Dermis microvascular lymphatic vessel endothelial cell (primary cell): ENCODE results near the gene SLC1A5. TPM values are rescaled to one million over a fixed set of nuclear protein-coding genes. Genes with fewer than 3 reads are reported as not detected.
"Not testable (repeated sequence)": the region's sequence is repeated elsewhere in the genome, so short reads cannot be mapped to it uniquely, and the experiment has no call there.

Experiments used
- DNase-seq, 2 donors: peaks; one replicate each; pipeline versions ENCODE4 v3.0.0 to v3.0.0-alpha.2; 2010; ENCODE audit warnings: low read depth in 2 of 2
- total RNA-seq: library from RNA; depleted of rRNA; stranded (reverse); fragments of >200 nt; gene quantifications from 2 replicates; pipeline ENCODE4 v1.2.1, GENCODE V29; 2014

Gene SLC1A5
- 25.3 and 25.8 TPM in 2 replicates for total RNA-seq

DNA sequence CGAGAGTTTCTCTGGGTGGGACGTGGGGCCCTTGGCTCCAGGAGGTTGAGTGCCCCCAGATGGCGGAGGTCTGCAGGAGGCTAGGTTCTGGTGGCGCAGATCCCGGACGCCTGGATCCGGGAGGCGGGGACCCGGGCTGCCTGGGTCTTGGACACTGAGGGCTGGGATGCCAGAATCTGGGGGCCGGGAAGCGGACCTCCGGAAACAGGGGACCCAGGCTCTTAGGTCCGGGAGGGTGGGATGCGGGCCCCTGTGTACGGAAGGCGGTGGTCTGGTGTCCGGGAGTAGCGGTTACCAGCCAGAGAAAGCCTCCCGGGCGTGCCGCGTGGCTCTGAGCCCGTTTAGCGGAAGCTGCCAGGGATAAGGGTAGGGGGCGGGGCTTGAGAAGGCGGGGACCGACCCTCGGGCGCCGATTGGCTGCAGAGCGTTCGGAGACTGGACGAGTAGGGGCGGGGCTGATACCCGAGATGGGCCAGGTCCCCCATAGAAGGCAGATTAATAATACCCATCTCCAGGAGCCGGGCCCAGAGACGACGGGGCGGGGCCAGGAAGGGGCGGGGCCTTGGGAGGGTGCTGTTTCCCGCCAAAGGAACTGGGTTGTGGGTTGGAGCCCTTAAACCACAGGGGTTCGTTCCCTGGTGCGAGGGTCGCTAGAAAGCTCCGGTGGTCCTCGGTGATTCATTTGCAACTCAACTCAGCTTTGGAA is at the start of gene SLC1A5:
TSS of gene SLC1A5 (minus strand) at position 333 of the 706 bp plus-strand sequence. CDS start 629 bp downstream, outside the sequence.
- DNase-seq, result peak; percentile 80 to 96

DNA sequence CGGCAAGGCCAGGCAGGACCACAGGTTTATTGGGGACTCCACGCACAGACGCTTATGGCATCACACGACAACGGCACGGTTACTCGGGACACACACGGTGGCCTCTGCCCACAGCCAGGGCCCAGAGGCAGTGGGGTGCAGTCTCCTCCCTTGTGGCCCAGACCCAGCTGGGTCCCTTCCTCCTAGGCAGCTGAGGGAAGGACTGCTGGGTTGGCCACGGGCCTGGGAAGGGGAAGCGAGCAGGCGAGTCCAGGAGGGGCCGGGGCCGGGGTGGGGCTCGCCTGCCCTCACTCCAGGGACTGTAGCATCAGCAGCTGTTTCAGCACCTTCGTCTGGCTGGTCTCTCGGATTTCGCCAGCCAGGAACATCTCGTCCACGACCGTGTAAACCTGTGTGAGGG is 49.8 kb upstream of the SLC1A5 start:
- DNase-seq, result no peak

DNA sequence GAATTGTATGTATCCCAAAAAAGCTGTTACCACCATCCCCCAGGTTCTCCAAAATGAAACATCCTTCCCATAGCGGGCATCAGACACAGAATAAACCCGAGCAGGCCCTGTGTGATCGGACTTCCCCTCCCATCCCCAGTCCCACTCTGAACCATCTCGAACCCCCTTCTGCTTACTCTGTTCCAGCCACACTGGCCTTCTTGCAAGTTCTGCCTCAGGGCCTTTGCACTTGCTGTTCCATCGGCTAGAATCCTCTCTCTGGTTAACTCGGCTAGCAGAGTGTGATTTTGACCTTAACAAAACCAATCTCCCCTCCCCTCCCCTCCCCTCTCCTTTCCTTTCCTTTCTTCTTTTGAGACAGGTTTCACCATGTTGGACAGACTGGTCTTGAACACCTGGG is 46.6 kb upstream of the SLC1A5 start:
- DNase-seq, result no peak

DNA sequence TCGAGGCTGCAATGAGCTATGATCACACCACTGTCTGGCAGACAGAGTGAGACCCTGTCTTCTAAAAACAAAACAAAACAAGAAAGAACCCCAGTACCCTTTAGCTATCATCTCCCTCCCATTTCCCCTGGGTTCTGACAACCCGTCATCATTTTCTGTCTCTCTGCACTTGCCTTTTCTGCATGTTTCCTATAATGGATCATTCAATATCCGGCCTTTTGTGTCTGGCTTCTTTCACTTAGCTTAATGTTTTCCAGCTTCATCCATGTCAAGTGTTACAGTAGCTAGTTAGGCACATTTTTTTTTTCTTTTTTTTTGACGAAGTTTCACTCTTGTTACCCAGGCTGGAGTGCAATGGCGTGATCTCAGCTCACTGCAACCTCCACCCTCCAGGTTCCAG is 45.7 kb upstream of the SLC1A5 start:
- no peak for DNase-seq

DNA sequence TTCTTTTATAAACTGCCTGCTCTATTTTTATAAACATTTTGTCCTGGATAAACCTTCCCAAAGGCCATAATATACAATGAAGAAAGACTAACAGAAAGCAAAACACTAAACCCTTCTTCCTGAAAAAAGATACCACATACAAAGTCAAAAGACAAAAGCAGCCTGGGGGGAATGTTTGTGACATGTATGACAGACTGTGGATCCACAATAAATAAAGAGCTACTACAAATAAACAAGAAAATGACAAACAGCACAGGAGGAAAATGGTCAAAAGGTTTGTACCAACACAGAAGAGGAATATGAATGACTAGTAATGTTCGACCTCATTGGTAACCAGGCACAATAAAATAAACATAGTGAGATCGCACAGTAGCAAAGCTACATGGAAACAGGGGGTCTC is 42.5 kb upstream of the SLC1A5 start:
- DNase-seq, result no peak

DNA sequence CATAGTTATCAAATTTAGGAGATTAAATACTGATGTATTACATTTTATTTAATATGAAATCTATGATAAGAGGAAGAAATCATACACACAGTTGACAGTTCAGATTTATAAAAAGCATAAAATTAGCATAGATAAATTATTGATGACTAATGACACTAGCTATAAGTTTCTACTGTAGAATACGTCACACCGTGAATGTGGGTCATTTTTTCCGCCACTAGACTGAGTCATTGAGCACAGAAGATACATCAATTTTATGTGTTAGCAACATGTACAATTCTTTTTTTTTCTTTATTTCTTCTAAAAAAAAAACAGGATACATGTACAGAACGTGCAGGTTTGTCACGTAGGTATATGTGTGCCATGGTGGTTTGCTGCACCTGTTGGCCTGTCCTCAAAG is 40.1 kb upstream of the SLC1A5 start:
- DNase-seq, result no peak

DNA sequence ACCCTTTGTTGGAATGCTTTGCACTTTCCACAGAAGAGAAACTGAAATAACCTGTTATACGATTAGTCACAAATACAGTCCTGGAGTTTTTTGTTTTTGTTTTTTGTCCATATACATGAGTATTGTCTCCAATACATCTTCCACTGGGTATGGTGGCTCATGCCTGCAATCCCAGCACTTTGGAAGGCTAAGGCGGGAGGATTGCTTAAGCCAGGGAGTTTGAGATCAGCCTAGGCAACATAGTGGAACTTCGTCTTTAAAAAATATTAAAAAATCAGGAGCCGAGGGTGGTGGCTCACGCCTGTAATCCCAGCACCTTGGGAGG is 37.3 kb upstream of the SLC1A5 start:
- no peak for DNase-seq

DNA sequence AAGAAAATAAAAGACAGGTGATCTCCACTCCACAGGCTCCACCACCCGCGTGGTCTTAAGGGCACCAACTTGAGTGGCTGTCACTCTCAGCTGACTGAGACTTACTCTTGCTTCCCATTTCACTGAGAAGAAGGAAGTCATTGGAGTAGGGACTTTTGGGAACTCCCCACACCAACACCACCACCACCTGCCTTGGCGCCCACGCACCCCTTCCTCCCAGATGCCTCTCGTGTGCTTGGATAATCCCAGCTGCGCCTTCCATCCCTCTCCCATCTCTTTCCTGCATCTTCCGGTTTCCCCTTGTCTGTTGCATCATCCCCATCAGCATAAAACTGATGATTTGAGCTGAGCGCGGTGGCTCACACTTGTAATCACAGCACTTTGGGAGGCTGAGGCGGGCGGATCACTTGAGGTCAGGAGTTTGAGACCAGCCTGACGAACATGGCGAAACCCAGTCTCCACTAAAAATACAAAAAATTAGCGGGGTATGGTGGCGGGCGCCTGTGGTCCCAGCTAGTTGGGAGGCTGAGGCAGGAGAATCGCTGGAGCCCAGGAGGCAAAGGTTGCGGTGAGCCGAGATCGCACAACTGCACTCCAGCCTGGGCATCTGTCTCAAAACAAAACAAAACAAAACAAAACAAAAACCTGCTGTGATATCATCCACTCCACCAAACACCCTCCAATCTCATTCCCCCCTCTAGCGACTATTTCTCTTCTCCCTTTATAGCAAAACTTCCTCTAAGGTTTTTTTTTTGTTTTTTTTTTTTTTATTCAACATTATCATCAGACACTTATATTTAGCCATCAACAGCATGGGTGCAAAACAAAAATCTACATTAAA is 36.7 kb upstream of the SLC1A5 start:
- DNase-seq, result peak in 1 of 2 donors; percentile 51

DNA sequence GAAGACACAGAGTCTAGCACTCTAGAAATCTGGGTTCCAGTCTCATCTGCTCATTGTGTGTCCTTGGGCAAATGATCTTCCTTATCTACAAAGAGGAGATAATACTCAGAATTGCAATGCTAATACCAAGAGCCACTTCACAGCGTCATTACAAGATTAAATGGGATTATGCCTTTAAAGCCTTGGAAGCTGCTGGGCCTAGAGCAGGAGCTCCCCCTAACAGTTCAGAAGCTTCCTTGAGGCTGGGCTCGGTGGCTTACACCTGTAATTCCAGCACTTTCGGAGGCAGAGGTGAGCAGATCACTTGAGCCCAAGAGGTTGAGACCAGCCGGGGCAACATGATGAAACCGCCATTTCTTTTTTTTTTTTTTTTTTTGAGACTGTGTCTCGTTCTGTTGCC is 34.7 kb upstream of the SLC1A5 start:
- no peak for DNase-seq

DNA sequence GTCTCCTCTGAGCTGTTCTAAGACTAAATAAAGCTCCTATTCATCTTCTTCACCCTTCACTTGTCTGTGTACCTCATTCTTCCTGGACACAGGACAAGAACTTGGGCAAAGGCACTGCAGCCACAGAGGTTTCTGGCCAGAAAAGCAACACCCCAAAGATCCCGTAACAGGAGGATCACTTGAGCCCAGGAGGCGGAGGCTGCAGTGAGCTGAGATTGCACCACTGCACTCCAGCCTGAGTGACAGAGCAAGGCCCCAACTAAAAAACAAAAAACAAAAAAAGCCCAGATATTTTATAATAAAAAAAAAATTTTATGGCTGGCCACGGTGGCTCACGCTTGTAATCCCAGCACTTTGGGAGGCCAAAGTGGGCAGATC is 34.0 kb upstream of the SLC1A5 start:
- not testable (repeated sequence) for DNase-seq

DNA sequence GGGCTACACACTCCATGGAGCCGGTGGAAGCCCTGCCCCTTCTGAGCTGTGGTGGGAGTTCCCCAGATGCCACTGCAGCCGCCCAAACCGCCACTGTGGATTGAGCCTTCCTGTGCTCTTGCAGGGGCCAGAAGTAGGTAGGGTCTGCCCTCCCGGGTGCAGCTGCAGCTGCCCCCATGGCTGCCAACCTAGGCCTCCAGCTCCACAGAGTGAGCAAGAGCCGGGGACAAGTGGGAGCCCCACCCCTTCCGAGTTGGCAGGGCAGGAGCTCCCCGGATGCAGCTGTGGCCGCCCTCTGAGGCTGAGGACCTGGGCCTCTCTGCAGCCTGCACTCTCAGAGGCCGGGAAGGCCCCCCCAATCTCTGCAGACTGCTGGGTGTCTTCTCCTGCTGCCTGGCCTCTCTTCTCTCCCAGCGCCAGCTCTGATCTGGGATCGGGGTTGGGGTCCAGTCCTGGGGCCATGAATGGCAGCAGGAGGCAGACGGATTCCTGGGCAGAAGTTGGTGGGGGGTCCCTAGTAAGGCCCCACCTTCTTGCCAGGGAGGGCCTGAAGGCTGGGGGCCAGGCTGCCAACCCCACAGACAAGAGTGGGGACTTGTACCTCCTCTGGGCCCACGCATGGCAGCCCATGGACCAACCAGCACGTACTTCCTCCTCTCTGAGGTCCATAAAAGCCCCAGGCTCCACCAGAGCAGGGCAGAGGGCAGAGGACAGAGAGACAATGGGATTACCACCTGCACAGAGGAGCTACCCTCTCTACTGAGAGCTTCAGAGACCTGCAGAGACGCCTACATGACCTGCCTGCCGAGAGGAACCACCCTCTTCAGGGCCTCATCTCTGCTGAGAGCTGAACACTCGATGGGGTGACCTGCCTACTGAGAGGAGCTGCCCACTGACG is 33.4 kb upstream of the SLC1A5 start:
- DNase-seq, result no peak

DNA sequence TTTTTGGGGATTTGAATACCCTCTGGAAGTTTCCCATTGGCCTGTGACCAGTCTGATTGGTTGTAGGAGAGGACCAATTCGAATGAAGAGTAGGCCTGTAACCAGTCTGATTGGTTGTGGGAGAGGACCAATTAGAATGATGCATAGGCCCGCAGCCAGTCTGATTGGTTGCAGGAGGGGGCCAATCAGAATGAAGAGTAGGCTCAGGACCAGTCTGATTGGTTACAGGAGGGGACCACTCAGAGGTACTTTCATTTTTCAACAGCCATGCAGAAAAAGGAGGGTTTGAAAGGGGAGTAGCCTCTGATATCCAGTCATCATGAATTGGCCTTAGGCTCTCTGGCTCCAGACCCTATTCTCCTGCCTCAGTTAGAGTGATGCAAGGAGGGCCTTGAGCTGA is 30.4 kb upstream of the SLC1A5 start:
- peak in 1 of 2 donors; percentile 20 for DNase-seq

DNA sequence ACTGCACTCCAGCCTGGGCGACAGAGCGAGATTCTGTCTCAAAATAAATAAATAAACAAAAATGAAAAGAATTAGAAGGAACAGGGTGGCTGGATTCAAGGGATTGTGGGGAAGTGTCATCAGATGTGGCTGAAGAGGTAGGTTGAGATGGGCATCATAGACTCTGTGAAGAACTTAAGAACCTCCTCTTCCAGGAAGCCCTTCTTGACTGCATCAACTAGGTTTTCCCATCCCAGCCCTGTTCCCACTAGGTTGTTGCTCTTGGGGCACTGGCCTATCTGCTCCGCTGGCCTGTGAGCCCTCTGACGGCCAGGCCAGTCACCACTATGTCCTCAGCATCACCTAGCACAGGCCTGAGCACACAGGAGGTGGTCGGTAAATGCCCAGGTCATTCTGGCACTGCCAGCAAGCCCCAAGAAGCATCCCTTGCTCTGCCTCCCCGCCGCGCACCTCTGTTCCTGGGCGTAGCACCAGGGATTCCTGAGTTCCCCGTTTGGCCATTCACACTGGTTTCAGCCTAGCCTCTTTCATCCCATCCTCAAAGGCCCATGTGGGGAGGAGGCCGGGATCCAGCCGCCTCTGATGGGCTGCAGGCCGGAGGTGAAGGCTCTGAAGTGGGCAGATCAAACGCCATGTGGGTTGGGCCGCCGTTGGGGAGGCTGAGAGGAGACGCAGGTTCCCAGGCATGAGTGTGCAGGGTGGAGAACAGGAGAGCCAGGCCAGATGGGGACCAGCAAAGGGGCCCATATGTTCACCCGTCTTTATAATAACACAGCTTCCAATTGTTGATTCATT is 27.6 kb upstream of the SLC1A5 start:
- DNase-seq, result no peak

DNA sequence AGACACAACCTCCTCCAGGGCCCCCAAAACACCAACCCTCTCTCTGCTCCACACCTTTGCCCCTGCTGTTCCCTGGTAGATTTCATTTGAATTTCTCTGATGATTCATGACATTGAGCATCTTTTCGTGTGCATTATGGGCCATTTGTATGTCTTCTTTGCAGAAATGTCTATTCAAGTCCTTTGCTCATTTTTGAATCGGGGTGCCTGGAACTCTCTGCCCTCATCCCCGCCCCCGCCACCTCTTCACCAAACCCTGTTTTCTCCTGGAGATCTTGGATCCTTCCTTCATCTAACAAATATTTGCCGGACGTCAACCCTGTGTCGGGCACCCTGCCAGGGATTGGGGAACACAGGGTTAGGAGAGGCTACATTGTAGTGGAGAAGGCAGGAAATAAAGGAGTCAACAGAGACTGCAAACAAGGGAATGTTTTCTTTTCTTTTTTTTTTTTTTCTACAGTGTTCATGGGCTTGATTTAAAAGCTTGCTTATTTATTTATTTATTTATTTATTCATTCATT is 25.5 kb upstream of the SLC1A5 start:
- peak; percentile 41 to 79 for DNase-seq

DNA sequence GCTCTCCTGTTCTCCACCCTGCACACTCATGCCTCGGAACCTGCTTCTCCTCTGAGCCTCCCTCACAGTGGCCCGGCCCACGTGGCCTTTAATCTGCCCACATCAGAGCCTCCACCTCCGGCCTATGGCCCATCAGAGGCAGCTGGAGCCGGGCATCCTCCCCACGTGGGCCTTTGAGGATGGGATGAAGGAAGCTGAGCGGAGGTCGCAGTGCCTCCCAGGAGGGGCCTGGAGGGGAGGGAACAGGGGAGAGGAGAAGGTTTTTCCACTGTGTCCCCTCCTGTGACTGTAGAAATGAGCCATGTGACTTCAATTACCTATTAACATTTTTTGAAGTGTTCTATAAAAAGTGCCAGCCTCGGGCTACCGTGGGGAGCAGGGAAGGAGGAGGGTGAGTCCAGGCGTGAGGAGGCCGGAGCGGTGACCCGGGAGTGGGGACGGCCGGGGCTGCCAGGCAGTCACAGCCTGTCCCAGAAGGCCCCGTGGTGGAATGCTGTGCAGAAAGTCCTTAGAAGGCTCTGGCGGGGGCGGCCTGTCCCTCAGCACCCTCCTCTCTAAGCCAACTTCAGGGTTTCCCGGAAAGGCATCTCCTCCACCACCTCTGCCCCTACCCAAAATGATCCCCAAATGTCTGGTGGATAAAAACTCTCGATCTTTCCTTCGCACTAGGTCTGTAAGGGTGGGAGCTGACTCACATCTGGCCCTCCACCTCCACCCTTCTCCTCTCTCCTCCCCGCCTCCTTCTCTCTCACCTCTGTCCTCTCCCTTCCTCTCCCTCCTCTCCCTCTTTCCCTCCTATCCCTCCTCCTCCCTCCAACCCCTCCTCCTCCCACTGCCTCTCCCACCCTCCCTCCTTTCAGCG is 24.8 kb upstream of the SLC1A5 start:
- no peak for DNase-seq

DNA sequence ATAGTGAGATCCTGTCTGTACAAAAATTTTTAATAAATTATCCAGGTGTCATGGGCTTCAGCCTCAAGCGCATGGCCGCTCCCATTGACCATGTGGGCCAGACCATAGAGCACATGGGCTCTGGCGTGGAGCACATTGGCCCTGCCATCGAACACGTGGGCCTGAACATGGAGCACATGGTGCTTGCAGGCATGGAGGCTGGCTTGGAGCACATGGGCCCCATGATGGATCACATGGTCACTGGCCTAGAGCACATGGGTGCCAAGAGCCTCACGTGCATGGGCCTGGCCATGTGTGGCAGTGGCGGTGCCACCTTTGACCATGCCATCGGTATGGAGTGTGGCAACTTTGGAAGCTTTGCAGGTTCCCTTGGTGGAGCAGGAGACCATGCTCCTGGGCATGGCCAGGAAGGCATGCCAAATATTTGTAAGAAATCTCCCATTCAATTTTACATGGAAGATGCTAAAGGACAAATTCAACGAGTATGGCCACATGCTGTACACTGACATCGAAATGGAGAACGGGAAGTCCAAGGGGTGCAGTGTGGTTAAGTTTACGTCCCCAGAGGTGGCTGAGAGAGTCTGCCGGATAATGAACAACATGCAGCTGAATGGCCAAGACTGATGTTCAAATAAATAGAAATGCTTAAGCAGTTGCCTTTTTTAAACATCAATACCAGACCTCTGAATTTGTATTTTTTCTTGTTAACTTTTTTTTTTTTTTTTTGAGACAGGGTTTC is 21.3 kb upstream of the SLC1A5 start:
- no peak for DNase-seq

DNA sequence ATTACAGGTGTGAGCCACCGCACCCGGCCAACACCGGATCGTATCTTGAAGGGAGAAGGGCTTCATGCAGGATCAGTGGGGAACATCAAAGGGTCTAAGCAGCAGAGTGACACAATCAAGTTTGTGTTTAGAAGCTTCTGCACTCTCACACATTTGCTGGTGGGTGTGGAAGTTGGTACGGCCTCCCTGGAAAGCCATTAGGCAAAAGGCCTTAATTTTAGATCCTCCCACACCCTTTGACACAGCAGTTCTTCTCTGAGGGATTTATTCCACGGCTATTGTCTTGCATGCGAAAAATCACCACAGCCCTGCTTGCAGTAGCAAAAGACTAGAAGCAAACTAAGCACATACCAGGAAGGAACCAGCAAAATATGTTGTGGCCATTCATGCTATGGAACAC is 18.3 kb upstream of the SLC1A5 start:
- DNase-seq, result no peak

DNA sequence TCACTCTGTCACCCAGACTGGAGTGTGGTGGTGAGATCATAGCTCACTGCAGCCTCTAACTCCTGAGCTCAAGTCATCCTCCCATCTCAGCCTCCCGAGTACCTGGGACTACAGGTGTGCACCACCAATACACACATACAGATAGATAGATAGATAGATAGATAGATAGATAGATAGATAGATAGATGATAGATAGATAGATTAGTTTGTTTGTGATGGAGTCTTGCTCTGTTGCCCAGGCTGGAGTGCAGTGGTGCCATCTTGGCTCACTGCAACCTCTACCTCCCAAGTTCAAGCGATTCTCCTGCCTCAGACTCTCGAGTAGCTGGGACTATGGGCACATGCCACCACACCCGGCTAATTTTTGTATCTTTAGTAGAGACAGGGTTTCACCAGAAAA is 16.0 kb upstream of the SLC1A5 start:
- DNase-seq, result not testable (repeated sequence)

DNA sequence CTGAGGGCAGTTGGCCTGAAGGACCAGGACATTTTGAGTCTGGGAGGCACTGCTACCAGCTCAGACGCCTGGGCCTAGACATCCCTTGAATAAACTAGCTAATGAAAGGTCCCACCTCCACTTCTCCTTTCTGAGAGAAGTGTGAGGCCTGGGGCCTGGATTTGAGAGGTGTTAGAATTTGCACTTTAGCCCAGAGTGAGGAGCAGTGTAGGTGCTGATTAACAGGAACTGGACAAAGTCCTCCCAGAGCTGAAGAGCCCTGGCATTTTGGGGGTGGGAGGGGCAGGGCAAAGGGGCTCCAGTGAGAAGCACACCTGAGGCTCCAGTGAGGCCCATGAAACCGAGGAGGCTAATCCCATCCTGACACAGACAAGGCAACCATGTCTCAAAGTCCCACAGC is 15.2 kb upstream of the SLC1A5 start:
- DNase-seq, result no peak
